Keratinocyte (primary cell): ENCODE results near the gene NEIL1.

Experiments used
- CTCF ChIP-seq, 3 experiments: IDR thresholded peaks in 1 of 3; conservative IDR thresholded peaks in 1 of 3; optimal IDR thresholded peaks in 1 of 3; 2 replicates in 2 of 3; 3 replicates in 1 of 3; pipeline versions ENCODE3 to v1.5.1; 2011; ENCODE audit warnings: low read length in 3 of 3, mild to moderate bottlenecking in 3 of 3, moderate library complexity in 2 of 3, control low read depth in 1 of 3, inconsistent platforms in 1 of 3; ENCODE audit not compliant: insufficient read depth in 2 of 3; ENCODE audit errors: extremely low read depth in 1 of 3
- EZH2 ChIP-seq: IDR thresholded peaks from one replicate; pipeline ENCODE4 v1.6.1; 2012; ENCODE audit warnings: inconsistent platforms, mild to moderate bottlenecking, low read length, moderate library complexity

- no peak for TF ChIP-seq EZH2
- peak; percentile 75 to 94 (median 84) for TF ChIP-seq CTCF (optimal IDR thresholded peaks at IDR 0.05 in 1 of 3, IDR thresholded peaks at IDR 0.05 in 1 of 3, conservative IDR thresholded peaks at IDR 0.05 in 1 of 3; ENCODE audit: extremely low read depth in 1 of 3, insufficient read depth in 2 of 3, low read length in 3 of 3)
Observed at GRCh38 chr15:75367913-75368688, 21.3 kb downstream of the NEIL1 start, which contains the start of gene MAN2C1.
